ENCODE measurements around the gene CDC40.
"Not testable (repeated sequence)": the region's sequence is repeated elsewhere in the genome, so short reads cannot be mapped to it uniquely, and the experiment has no call there.

GRCh38 chr6:110244621-110245020 is 64.4 kb downstream of the CDC40 start:
- not testable (repeated sequence) for TF ChIP-seq CTCF (IDR thresholded peaks at IDR 0.05; ENCODE audit: poor library complexity); EZH2 (IDR thresholded peaks at IDR 0.05; ENCODE audit: borderline replicate concordance); EZH2phosphoT487 (IDR thresholded peaks at IDR 0.05; ENCODE audit: low read depth, severe bottlenecking, unreplicated experiment)

Measured in hepatocyte (in vitro differentiated cells).